Myocyte (in vitro differentiated cells): Measurements from ENCODE around the gene RHBDL2. TPM values are rescaled to one million over a fixed set of nuclear protein-coding genes. Genes with fewer than 3 reads are reported as not detected.
"Not testable (repeated sequence)": the region's sequence is repeated elsewhere in the genome, so short reads cannot be mapped to it uniquely, and the experiment has no call there.

Experiments
- DNase-seq: peaks from one replicate; pipeline ENCODE4 v3.0.0-alpha.2; 2012; ENCODE audit warnings: low read depth
- polyA plus RNA-seq: library from polyadenylated mRNA; unstranded; fragments of >200 nt; gene quantifications from one replicate; pipeline ENCODE4 v1.2.1, GENCODE V29; 2012; ENCODE audit warnings: missing spikeins
- total RNA-seq: library from RNA; depleted of rRNA; stranded (reverse); fragments of >200 nt; gene quantifications from 2 replicates; pipeline ENCODE4 v1.2.3, GENCODE V29; 2014

RHBDL2 gene, protein sequence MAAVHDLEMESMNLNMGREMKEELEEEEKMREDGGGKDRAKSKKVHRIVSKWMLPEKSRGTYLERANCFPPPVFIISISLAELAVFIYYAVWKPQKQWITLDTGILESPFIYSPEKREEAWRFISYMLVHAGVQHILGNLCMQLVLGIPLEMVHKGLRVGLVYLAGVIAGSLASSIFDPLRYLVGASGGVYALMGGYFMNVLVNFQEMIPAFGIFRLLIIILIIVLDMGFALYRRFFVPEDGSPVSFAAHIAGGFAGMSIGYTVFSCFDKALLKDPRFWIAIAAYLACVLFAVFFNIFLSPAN
- 0.16 TPM in 1 of 2 replicates, not detected in the other for total RNA-seq
- 1.5 TPM for polyA plus RNA-seq

DNA sequence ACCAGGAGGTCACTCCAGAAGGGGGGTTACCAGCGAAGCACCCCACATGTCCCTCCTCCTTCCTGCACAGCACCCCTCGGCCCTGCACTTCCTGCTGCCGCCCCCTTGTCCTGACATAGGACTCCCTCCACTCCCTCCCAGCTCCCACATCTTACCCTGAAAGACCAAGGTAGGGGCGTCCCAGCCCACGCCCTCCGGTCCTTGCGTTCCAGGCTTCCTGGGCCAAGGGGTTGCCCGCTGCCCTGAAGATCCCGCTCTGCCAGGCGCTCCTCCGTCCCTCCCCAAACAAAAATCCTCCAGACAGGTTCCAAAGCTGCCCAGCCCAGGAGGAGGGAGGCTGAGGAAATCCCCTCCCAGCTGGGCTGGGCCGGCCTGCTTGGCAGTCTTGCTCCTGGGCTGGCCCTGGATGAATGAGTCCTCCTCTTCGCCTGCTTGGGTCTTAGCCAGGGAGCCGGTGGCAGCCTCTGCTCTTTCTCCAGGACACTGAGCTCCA, at the start of gene RHBDL2:
RHBDL2 (minus strand) TSS at position 304 of the 493 bp plus-strand sequence. CDS start 22,618 bp downstream, outside the sequence.
- DNase-seq: peak; percentile 61

DNA sequence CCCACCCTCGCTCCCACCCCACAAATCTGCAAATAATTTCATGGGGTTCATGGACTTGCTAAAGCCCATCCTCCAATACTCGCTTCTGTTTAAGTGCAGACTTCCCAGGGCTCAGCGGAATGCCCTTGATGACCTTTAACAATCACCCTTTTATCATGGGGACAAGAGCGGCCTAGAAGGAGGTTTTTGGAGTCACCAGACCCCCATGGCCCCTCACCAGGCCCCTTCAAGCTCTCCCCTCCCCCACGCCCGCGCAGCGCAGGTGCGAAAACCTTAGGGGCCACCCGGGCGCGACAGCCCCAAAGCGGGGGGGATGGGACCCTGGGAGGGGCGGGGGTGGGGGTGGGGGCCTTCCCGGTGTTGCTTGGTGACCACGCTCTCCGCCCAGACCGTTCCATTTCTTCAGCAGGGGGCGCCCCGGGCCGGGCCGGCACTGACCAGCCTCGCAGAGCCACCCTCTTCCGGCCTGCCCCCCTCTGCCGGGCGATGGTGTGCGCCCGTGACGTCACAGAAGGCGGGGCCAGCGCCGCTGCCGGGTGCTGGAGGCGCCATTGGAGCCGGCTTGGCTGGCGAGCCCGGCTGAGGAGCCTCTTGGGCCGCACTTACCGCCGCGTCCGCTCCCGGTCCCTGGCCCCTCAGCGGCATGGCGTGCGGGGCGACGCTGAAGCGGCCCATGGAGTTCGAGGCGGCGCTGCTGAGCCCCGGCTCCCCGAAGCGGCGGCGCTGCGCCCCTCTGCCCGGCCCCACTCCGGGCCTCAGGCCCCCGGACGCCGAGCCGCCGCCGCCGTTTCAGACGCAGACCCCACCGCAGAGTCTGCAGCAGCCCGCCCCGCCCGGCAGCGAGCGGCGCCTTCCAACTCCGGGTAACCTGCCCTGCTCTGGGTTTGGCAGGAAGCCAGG, 49.4 kb upstream of the RHBDL2 start, which contains the start of gene AKIRIN1:
AKIRIN1 (plus strand) TSS at position 539 of the 900 bp plus-strand sequence; CDS start at position 644, 105 bp downstream.
- peak; percentile 95 for DNase-seq

DNA sequence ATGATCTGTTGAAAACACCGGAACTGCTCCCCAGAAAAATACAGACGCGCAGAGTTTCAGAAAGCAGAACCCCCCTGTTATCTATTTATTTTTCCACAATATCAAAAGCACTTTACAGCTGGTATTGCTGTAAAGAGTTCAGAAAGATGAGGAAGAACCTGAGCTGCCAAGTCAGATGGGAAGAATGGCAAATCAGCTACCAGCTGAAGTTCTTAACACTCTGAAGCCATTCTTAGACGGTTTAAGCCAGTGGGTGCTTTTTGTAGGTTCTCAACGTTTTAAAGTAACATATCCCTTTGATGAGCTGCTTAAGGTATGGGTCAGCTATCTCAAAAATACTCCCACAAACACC, 48.7 kb upstream of the RHBDL2 start:
- no peak for DNase-seq

DNA sequence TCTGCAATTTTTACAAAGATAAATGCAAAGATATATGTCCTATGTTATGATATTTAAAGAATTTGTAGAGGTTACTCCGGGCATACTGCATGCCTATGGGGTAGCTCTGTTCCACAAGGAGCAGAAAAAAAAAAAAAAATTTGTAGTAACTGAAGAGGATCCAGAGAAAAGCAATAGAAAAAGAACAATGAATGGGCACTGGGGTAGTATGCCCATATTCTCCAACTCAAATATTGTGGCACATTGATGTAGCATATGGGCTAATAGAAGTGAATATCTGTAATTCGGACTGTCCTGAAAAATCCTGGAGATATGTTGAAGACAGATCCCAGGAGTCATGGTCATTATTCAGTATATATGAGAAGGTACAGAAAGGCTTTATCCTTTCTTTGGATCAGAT, 48.3 kb upstream of the RHBDL2 start:
- DNase-seq: no peak

DNA sequence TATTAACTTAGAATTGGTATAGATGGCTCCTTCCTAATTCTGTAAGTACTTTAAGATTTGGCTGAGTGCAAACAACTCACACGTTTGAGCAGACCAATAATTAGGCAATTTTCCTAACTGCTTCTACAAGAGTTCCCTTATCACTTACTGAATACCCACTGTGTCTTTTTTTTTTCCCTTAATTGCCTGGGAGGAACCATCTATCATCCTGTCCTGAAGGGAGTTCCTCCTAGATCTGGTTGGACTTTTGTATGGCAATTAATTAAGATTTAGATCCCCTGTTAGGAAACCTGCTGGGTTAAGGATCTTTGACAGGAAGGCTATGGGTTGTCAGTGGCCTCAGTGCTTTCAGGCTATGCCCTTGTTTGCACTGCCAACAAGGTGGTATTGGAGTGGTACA, 37.8 kb upstream of the RHBDL2 start:
- not testable (repeated sequence) for DNase-seq

DNA sequence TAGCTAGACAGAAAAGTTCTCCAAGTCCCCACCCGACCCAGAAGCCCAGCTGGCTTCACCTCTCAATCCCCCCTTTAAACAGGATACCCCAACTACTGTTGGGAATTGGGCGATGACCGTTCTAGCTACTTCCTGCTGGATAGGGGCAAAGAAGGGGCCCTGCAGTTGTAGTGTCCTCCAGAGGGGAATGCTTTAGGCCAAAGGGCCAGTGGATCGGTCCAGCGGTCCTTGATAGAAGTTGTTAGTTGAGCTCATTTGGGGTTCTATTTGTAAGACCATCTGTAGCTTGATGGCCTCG, 36.6 kb upstream of the RHBDL2 start:
- DNase-seq: not testable (repeated sequence)

DNA sequence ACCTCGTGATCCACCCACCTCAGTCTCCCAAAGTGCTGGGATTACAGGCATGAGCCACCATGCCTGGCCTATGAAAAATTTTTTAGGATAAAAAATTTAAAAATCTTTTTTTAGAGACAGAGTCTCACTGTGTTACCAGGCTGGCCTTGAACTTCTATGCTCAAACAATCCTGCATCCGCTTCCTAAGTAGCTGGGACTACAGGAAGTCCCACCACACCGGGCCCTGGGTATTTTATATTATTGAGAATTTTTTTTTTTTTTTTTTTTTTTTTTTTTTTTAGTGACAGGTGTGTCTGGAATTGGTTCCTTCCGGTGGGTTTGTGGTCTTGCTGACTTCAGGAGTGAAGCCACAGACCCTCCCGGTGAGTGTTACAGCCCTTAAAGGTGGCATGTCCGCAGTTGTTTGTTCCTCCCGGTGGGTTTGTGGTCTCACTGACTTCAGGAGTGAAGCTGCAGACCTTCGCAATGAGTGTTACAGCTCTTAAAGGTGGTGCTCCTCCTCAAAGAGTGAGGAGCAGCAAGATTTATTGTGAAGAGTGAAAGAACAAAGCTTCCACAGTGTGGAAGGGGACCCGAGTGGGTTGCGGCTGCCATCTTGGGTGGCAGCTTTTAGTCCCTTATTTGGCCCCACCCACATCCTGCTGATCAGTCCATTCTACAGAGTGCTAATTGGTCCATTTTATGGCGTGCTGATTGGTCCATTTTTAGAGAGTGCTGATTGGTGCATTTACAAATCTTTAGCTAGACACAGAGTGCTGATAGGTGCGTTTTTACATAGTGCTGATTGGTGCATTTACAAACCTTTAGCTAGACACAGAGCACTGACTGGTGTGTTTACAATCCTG, 36.0 kb upstream of the RHBDL2 start:
- not testable (repeated sequence) for DNase-seq

DNA sequence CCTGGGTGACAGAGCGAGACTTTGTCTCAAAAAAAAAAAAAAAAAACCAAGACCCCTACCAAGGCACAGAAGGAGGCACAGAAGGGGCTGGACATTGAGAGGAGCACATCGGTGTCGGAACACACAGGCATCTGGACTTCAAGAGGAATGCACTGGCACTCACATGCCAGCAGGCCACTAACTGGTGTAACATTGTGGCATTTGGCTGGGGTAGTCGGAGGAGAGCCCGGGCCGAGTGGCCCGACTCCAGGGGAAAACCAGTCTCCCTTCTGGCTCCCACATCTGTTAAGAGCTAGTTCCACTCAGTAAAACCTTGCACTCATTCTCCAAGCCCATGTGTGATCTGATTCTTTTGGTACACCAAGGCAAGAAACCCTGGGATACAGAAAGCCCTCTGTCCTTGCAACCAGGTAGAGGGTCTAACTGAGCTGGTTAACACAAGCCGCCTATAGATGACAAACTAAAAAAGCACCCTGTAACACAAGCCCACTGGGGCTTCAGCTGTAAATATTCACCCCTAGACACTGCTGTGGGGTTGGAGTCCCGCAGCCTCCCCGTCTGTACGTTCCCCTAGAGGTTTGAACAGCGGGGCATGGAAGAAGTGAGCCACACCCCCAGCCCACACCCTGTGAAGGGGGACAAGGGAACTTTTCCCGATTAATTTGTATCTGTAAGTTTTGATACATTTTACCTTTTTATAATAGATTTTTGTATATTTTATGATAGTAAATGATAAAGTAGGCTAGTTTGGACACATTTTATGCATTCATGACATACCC, 32.2 kb upstream of the RHBDL2 start:
- DNase-seq: peak; percentile 14

DNA sequence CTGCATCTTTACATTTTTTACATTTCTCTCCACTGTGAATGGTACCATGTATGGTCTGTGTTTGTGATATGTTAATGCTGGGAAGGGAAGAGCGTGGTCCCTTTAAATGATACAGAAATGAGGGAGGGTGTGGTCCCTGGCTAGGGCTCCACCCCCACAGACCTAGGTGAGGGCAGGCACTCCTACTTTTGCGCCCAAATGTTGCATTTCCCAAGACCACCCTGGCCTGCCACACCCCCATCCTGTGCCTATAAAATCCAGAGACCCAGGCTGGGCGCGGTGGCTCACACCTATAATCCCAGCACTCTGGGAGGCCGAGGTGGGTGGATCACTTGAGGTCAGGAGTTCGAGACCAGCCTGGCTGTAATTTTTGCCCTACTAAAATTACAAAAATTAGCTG, 31.5 kb upstream of the RHBDL2 start:
- not testable (repeated sequence) for DNase-seq

DNA sequence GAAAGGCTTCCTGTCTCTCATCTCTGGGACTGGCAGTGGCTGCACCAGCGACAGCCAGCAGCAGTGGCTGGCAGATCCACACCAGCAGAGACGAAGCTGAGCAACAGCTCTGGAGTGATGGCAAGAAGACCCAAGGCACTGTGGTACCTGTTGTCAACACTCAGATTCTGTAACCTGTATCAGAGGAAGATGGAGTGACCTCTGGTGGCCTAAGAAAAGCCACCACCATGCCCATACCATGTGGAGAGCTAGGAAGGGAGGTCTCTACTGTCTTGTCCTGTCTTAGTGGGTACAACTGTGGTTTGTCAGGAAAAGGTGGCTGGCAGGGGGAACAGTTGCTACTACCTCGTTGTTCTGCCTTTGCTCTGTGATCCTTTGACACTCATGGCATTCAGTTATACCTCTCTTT, 22.5 kb upstream of the RHBDL2 start:
- DNase-seq: no peak

DNA sequence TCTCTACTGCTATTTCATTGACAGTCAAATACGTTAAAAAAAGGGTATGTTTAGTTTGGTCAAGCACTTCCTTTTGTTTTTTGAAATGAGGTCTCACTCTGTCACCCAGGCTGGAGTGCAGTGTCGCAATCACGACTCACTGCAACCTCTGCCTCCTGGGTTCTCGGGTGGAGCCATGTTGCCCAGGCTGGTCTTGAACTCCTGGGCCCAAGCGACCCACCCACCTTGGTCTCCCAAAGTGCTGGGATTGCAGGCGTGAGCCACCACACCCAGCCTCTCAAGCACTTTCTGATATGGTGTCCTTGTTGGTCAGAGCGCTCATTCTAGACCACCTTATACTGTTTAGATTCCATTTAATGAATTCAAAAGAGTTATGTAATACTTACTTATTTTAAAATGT, 20.9 kb upstream of the RHBDL2 start:
- DNase-seq: peak; percentile 17

DNA sequence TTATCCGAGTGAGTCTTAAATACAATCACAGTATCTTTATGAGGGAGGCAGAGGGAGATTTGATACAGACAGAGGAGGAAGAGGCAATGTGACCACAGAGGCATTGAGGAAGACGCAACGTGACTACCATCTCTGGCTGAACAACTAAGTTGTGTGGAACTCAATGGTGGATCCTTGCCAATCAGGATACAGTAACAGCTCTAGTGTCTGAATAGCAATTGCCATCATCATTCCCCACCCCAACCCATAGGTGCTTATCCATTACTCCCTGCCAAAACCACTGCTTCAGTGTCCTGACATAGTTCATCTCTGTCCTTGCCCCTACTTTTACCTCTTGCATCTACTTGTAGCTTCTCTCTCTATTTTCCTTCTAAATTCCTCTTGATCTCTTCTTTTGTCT, 20.5 kb upstream of the RHBDL2 start:
- peak; percentile 66 for DNase-seq

DNA sequence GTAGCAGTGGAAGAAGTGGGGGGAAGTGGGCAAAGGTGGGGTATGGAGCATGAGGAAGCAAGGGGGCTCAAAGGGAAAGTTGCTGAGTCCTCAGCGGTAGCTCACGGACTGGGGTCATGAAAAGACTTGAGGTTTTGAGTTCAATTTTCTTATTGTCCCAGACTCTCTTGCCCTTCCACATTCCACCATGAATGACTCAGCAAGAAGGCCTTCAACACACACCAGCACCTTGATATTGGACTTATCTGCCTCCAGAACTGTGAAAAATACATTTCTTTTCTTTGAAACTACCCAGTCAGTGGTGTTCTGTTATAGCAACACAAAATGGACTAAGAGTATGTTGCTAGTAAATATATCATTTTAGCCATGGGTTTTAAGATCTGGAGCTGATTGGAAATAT, 17.3 kb upstream of the RHBDL2 start:
- no peak for DNase-seq

DNA sequence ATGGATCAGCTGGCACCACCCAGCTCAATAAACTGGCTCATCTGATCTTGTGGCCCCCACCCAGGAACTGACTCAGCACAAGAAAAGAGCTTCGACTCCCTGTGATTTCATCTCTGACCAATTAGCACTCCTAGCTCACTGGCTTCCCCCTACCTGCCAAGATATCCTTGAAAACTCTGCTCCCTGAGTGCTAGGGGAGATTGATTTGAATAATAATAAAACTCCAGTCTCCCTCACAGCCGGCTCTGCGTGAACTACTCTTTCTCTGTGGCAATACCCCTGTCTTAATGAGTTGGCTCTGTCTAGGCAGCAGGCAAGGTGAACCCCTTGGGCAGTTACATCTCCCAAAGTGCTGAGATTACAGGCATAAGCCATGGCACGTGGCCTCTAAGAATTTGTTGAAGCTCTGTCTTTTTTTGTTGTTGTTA, 11.8 kb upstream of the RHBDL2 start:
- DNase-seq: no peak

DNA sequence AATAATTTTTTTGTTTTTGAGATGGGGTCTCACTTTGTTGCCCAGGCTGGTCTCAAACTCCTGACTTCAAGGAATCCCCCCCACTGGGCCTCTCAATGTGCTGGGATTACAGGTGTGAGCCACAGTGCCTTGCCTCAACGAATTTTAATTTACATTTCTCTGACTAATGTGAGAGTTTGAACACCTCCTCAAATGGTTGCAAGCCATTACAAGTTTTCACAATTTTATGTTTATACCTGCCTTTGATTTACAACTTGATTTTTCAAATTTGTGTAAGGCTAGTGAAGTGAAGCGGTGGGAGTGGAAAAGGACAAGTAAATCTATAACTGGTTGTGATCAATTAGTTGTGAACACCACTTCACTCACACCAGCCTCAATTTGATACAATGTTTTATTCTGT, 8.9 kb upstream of the RHBDL2 start:
- no peak for DNase-seq

DNA sequence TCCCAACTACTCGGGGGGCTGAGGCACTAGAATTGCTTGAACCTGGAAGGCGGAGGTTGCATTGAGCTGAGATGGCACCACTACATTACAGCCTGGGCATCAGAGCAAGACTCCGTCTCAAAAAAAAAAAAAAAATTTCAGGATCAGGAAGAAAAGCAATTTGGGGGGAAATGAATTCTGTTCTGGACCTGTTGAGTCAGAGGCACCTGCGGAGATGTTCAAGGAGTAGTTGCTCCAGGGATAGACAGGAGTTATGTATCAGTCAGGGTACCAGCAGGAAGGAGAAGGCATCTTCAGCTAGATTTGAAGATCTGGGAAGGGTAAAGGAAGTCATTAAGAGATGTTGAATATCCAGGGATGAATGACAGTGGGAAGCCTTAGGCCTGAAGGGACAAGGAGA, 2.9 kb upstream of the RHBDL2 start:
- no peak for DNase-seq

DNA sequence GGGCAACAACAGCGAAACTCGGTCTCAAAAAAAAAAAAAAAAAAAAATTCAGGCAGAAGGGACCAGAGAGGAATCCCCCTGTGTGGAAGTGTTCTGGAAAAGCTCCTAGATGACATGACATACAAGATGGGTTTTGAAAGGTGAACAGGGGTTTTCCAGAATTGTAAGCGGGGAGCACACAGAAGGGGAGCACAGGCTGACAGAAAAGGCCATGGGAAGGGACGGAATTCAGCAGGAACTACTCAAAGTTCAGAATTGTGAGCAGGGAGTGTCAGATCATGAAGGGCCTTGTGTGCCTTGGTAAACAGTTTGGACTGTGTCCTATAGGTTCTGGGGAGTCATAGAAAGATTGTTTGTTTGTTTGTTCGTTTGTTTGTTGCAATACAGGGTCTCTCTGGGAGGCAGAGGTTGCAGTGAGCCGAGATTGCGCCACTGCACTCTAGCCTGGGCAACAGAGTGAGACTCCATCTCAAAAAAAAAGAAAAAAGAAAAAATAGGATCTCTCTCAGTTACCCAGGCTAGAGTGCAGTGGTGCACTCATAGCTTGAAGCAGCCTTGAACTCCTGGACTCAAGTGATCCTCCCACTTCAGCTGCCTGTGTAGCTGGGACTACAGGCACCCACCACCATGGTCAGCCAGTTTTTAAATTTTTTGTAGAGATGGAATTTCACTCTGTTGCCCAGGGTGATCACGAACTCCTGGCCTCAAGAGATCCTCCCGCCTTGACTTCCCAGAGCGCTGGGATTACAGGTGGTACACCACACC, 1.2 kb upstream of the RHBDL2 start:
- no peak for DNase-seq

DNA sequence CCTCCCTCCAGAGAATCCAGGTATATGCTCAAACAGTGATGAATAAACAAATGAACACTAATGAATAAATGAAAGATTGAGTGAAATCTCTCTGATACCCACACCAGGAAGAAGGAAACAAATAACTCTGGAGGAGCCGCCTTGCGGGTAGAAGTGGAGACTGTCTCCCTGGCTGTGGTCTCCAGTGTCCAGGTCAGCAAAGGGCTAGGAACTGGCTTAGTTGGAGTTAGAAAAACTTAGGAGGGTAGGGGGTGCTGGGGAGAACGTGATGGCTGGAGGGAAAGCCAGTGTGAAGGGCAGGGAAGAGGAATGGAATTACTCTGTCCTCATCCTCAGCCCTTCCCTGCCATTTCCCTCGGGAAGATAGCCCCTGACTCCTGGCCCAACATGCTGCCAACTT, 537 bp downstream of the RHBDL2 start:
- no peak for DNase-seq

DNA sequence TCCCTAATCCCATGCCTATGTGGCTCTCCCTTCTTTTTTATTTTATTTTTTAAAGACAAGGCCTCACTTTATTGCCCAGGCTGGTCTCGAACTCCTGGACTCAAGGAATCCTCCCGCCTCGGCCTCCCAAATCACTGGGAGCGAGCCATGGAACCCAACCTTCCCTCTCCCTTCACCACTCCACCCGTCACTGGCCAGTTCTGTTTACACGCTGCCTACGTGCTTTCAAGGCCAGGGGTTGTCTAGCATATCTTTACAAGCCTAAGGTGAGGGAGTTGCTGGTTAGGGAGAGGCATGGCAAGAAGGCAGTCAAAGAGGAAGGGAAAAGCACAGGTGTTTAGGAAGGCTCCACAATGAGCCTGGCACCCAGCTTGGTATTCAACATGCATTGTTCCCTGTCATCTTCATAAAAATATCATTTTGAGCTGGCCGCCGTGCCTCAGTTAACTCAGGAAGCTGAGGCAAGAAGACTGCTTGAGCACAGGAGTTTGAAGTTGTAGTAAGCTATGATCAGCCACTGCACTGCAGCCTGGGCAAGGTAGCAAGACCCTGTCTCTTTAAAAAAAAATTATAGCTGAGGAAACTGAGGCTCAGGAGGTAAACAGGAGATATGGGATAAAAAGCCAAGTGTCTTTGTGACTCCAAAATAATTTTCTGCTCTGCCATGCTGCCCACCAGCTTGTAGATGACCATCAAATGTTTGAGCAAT, 1.1 kb downstream of the RHBDL2 start:
- no peak for DNase-seq
